CMK (cell line): ENCODE results near the gene PTPRD.

Experiments
- DNase-seq: peaks from one replicate; pipeline ENCODE4 v3.0.0-alpha.2; 2010; ENCODE audit warnings: low read depth

The PTPRD gene

GRCh38 chr9:10173561-10173960 is 439.2 kb downstream of the PTPRD start:
- DNase-seq: no peak

GRCh38 chr9:10172476-10172875 is 440.3 kb downstream of the PTPRD start:
- DNase-seq: no peak

- no peak for DNase-seq
Measured at GRCh38 chr9:10168241-10168640, 444.6 kb downstream of the PTPRD start.

GRCh38 chr9:10148796-10149195 is 464.0 kb downstream of the PTPRD start:
- DNase-seq: no peak

GRCh38 chr9:10146517-10147331 is 466.1 kb downstream of the PTPRD start:
- DNase-seq: no peak

- DNase-seq: no peak
Measured at GRCh38 chr9:10144355-10144754, 468.4 kb downstream of the PTPRD start.

GRCh38 chr9:10135553-10135952 is 477.2 kb downstream of the PTPRD start:
- DNase-seq: no peak

GRCh38 chr9:10134266-10134665 is 478.5 kb downstream of the PTPRD start:
- no peak for DNase-seq

- DNase-seq: no peak
Measured at GRCh38 chr9:10130061-10130675, 482.6 kb downstream of the PTPRD start.

- no peak for DNase-seq
Measured at GRCh38 chr9:10127867-10128266, 484.9 kb downstream of the PTPRD start.

- no peak for DNase-seq
Measured at GRCh38 chr9:10112798-10113197, 500.0 kb downstream of the PTPRD start.

GRCh38 chr9:10112070-10112469 is 500.7 kb downstream of the PTPRD start:
- no peak for DNase-seq

GRCh38 chr9:10108815-10109214 is 504.0 kb downstream of the PTPRD start:
- no peak for DNase-seq

GRCh38 chr9:10104774-10105173 is 508.0 kb downstream of the PTPRD start:
- DNase-seq: no peak

- no peak for DNase-seq
Measured at GRCh38 chr9:10095208-10095607, 517.6 kb downstream of the PTPRD start.

GRCh38 chr9:10094563-10094962 is 518.2 kb downstream of the PTPRD start:
- no peak for DNase-seq

- DNase-seq: no peak
Measured at GRCh38 chr9:10080012-10080411, 532.8 kb downstream of the PTPRD start.

- no peak for DNase-seq
Measured at GRCh38 chr9:10079284-10079964, 533.4 kb downstream of the PTPRD start.

- no peak for DNase-seq
Measured at GRCh38 chr9:10071579-10071978, 541.2 kb downstream of the PTPRD start.

GRCh38 chr9:10062629-10063395 is 550.0 kb downstream of the PTPRD start:
- no peak for DNase-seq

GRCh38 chr9:10059044-10059443 is 553.8 kb downstream of the PTPRD start:
- DNase-seq: no peak

- DNase-seq: no peak
Measured at GRCh38 chr9:10055886-10056395, 556.9 kb downstream of the PTPRD start.
